ENCODE results near the gene WFIKKN2. TPM values are rescaled to one million over a fixed set of nuclear protein-coding genes. Genes with fewer than 3 reads are reported as not detected.

WFIKKN2 gene
- total and polyA plus RNA-seq, 2 of the 8 experiments (the other 6 are each of a cell fraction or from before 2014, with no cell fraction given) = 0.07 to 0.30 TPM

GRCh38 chr17:50842506-50843149 lies 7.2 kb downstream of the WFIKKN2 start:
- Histone ChIP-seq H3K36me3 (ENCODE audit: control insufficient read depth in 2 of 4, insufficient read depth in 4 of 4, low read length in 3 of 4) (no peaks in the 10 kb centered on the region), H3K79me2 (ENCODE audit: control insufficient read depth in 1 of 2, insufficient read depth in 2 of 2, low read length in 2 of 2) (no peaks in the 10 kb centered on the region), H2BK12ac (ENCODE audit: low read depth, low read length) (0 out of 2 replicates have a peak overlapping the region, but pooled peaks have one; percentile 39), H2AFZ (ENCODE audit: low read length) (no peak overlapping the region), H2BK15ac (ENCODE audit: low read length) (no peak overlapping the region), H3K4me1 (replicated peaks in 1 of 4; ENCODE audit: control insufficient read depth in 3 of 4, insufficient read depth in 4 of 4, low read length in 3 of 4) (peaks cover 0 to 10% (median 4%) of the 10 kb centered on the region in 4 experiments; a peak in 3 of 7 replicates), H3K4me2 (ENCODE audit: insufficient read depth in 1 of 2, low read depth in 2 of 2, low read length in 2 of 2) (no peak overlapping the region), H2AK5ac (ENCODE audit: low read depth, low read length) (no peak overlapping the region), H3K23me2 (ENCODE audit: low read depth, low read length) (no peaks in the 10 kb centered on the region), H3K18ac (ENCODE audit: extremely low read depth, low read length) (no peak overlapping the region), H3K4me3 (ENCODE audit: extremely low read depth in 1 of 4, insufficient read depth in 2 of 4, low read depth in 3 of 4, low read length in 4 of 4) (no peak overlapping the region), H2BK20ac (ENCODE audit: low read length) (no peak overlapping the region), H3K27me3 (replicated peaks in 1 of 4; ENCODE audit: control insufficient read depth in 3 of 4, extremely low read depth in 1 of 4, insufficient read depth in 3 of 4, low read length in 3 of 4) (no peaks in the 10 kb centered on the region), H3K23ac (ENCODE audit: insufficient read length) (no peak overlapping the region), H2BK5ac (ENCODE audit: low read depth, low read length) (no peak overlapping the region), H2BK120ac (replicated peaks; ENCODE audit: low read depth, low read length) (no peak overlapping the region), H4K5ac (ENCODE audit: insufficient read length, low read depth, low read length) (no peak overlapping the region), H3K14ac (ENCODE audit: insufficient read length) (no peak overlapping the region), H3K4ac (replicated peaks; ENCODE audit: insufficient read length, low read depth, low read length) (no peak overlapping the region), H3K79me1 (ENCODE audit: low read depth, low read length) (no peaks in the 10 kb centered on the region), H4K8ac (ENCODE audit: extremely low read depth, insufficient read depth, low read length) (peak overlapping the region; percentile 79; the same call in 1 of the 2 replicates), H3K27ac (ENCODE audit: low read depth, low read length) (no peak overlapping the region), H3K9ac (replicated peaks in 1 of 4; ENCODE audit: extremely low read depth in 1 of 4, low read depth in 3 of 4, low read length in 3 of 4) (no peak overlapping the region), H4K91ac (replicated peaks; ENCODE audit: insufficient read length, low read length) (no peak overlapping the region), H3K56ac (replicated peaks; ENCODE audit: insufficient read length, low read depth, low read length) (no peak overlapping the region), H3K9me3 (ENCODE audit: insufficient read depth in 2 of 2, low read depth in 1 of 2, low read length in 1 of 2) (no peaks in the 10 kb centered on the region), H4K20me1 (replicated peaks in 1 of 2; ENCODE audit: control insufficient read depth in 1 of 2, insufficient read depth in 2 of 2, low read length in 2 of 2) (no peaks in the 10 kb centered on the region)
- DNase-seq (ENCODE audit: low read depth in 1 of 2, low spot score in 2 of 2) (no peak), FAIRE-seq (no peak)
- CTCF ChIA-PET (ENCODE audit: partially characterized antibody) = interaction anchor here (0.6 to 31.7 kb wide), 39 partner anchors 10 to 419 kb away, joined by 3 to 735 read pairs (median 4); partner anchors contain the start of gene SPATA20
- WGBS, 2 experiments (ENCODE audit: extremely low coverage in 1 of 2, insufficient coverage in 1 of 2, insufficient read length in 1 of 2, insufficient replicate concordance in 2 of 2, low coverage in 1 of 2, low lambda C conversion rate in 2 of 2, missing lambda C conversion rate in 1 of 2) = 73% methylated on average over 9 of the region's 9 CpGs; no CpG with 5 or more reads in 1 of the 2 experiments
- POLR2A ChIA-PET (ENCODE audit: partially characterized antibody) = interaction anchor here (1.2 to 1.3 kb wide), 2 partner anchors 23 to 102 kb away, joined by 3 to 7 read pairs; partner anchors contain the start of gene TOB1
- TF ChIP-seq KDM1A (IDR thresholded peaks at IDR 0.05; ENCODE audit: borderline replicate concordance, low read length) = no peak
- TF ChIP-seq TEAD4 (IDR thresholded peaks at IDR 0.05; ENCODE audit: low read depth, low read length) = no peak
- no peak for TF ChIP-seq TAF1 (IDR thresholded peaks at IDR 0.05; ENCODE audit: low read depth, low read length)
- TF ChIP-seq SRF (IDR thresholded peaks at IDR 0.05; ENCODE audit: low read depth, low read length) = no peak
- TF ChIP-seq USF2 (IDR thresholded peaks at IDR 0.05; ENCODE audit: low read length) = no peak
- TF ChIP-seq POU5F1 (IDR thresholded peaks at IDR 0.05; ENCODE audit: low read depth, low read length) = no peak
- TF ChIP-seq ZNF274 (IDR thresholded peaks at IDR 0.05; ENCODE audit: borderline replicate concordance, extremely low read depth, low read length) = no peak
- TF ChIP-seq RXRA (IDR thresholded peaks at IDR 0.05; ENCODE audit: insufficient read depth, low read depth, low read length) = no peak
- no peak for TF ChIP-seq PHF8 (conservative IDR thresholded peaks at IDR 0.05; ENCODE audit: low read depth, low read length)
- TF ChIP-seq KDM4A (IDR thresholded peaks at IDR 0.05; ENCODE audit: low read depth, low read length, severe bottlenecking) = no peak

Measured in H1 (cell line).